Measurements from ENCODE around the gene GBF1.
"Not testable (repeated sequence)": the region's sequence is repeated elsewhere in the genome, so short reads cannot be mapped to it uniquely, and the experiment has no call there.

The GBF1 gene

GRCh38 chr10:102268375-102268888 lies 23.1 kb downstream of the GBF1 start:
- no peak for DNase-seq

GRCh38 chr10:102269017-102269416 lies 23.7 kb downstream of the GBF1 start:
- no peak for DNase-seq

DNA sequence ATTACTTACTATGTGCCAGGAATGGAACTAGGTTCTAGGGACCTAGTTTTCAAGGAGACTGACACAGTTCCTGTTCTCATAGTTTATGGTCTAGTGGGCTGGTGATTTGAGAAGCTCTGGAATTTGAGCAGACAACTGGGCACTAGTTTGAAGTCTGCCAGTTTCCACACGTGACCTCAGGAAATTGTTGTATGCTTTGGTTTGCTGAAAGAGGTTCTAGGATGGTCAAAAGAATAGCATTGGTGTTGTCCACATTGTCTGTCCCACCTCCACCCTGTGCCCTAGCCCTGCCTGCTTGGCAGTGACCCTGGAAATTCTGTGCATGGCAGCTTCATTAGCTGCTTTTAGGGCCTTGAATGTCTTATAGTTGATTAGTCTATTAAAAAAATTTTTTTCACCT lies 28.7 kb downstream of the GBF1 start:
- no peak for DNase-seq

GRCh38 chr10:102275343-102275742 lies 30.0 kb downstream of the GBF1 start:
- no peak for DNase-seq

- DNase-seq: no peak
Measured at GRCh38 chr10:102279104-102279503, 33.8 kb downstream of the GBF1 start.

GRCh38 chr10:102280397-102281101 lies 35.2 kb downstream of the GBF1 start:
- no peak for DNase-seq

GRCh38 chr10:102281102-102281487 lies 35.8 kb downstream of the GBF1 start:
- no peak for DNase-seq

DNA sequence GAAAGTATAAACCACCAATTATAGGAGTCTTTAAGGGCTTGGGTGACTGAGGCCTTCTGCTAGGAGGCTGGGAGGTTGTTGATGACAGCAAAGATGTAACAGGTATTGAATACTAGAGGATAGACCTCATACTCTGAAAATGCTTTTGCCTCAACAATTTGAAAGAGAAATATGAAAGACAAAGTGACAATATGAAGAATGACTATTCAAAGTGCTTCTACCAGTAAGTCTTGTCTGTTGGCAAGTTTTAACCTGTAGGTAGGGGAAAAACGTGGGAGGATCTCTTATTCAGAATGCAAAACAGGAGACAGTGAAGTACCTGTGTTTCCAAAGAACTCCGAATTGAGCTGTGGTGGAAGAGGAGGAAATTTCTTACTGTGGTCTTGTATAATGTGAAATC lies 38.2 kb downstream of the GBF1 start:
- DNase-seq: no peak

- no peak for DNase-seq
Measured at GRCh38 chr10:102283890-102284289, 38.6 kb downstream of the GBF1 start.

GRCh38 chr10:102284531-102284930 lies 39.2 kb downstream of the GBF1 start:
- DNase-seq: no peak

- no peak for DNase-seq
Measured at GRCh38 chr10:102285133-102285532, 39.8 kb downstream of the GBF1 start.

DNA sequence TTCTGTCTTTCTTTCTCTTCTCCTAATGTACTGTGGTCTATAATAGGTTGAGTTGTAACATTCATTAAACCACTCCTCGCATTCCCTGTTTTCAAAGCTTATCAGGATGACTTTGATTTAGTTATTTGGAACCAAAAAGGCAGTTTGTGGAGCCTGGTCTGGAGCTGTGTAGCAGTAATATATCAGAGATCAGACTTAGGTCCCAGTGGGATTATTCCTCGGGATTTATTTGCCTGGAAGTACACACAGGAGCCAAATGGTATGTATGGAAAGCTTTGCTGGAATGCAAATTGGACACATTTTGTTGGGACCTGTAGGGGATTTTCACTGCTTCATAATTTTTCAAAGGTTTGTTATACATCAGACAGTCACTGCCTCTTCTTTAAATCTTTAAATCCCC lies 40.9 kb downstream of the GBF1 start:
- DNase-seq: no peak

DNA sequence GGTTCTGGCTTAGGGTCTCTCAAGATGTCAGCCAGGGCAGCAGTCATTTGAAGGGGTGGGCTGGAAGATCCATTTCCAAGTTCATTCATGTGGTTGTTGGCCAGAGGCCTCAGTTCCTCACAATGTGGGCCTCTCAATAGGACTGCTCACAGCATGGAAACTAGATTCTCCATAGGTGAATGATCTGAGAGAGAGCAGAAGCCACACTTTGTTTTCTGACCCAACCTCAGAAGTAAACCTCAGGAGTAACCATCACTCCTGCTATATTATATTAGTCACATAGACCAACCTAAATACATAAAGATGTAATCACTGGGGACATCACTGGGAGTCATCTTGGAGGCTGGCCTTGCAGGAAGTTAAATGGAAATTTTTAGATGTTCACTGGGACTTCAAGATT lies 42.2 kb downstream of the GBF1 start:
- no peak for DNase-seq

- DNase-seq: no peak
Measured at GRCh38 chr10:102287991-102288390, 42.7 kb downstream of the GBF1 start.

- no peak for DNase-seq
Measured at GRCh38 chr10:102289356-102289755, 44.0 kb downstream of the GBF1 start.

- no peak for DNase-seq
Measured at GRCh38 chr10:102289840-102290239, 44.5 kb downstream of the GBF1 start.

DNA sequence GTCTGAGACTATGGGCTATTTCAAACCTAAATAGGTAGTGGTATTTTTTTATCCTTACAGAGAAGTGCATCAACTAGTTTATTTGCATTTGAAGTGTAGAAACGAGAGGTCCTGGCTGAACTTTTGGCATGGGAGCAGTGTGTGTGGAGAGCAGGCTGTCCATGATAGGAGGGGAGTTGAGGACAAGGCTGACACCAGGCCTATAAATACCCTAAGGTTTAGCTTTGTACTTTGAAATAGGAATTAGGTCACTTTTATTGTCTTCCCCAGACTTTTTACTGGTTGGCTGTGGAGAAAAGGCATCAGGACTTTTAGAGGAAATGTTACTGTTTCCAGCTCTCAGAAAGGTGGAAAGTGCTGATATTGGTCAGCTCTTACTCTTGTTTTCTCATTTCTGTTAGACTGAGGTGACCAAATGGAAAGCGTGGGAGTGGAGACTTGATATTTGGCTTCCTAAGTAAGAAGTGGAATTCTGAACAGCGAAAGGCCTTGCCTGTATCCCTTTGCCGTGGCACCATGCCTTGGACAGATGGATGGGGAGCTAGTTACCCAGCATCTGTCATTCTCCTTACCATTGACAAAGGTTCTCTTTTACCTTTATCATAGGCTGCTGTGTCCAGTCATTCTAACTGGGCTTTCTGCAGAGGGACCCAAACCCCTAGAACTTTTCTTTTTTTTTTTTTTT lies 46.0 kb downstream of the GBF1 start:
- no peak for DNase-seq

DNA sequence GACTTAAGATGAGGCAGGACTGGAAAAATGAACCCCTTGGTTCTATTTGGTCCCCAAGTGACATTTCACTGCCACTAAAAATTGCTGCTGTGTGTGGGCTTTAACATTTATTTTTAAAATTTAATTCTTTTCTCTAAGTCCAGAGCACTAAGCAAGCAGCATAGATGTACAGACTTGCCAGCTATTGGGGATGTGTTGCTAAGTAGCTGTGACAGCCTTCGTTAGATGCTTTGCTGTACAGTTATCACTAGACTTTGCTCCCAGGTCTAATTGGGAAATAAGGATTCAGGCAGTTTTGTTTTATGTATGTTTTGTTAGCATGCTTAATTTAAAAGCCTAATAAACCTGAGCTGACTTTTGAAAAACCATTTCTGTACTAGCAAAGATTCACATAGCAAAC lies 51.8 kb downstream of the GBF1 start:
- DNase-seq: no peak

DNA sequence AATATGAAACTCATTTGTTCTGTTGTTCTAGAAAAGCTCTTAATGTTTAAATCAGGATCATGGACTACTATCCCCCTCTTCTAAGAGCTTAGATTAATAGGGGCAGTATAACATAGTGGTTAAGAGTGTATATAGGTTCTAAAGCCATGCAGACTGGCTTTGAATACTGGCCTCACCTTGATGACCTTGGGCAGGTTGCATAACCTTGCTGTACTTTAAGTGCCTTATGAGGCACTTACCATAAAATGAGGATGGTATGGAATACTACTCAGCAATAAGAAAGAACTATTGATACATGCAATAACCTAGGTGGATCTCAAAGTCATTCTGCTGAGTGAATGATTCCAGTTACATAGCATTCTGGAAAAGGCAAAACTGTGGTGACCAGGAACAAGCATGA lies 53.6 kb downstream of the GBF1 start:
- DNase-seq: no peak

- no peak for DNase-seq
Measured at GRCh38 chr10:102299873-102300272, 54.5 kb downstream of the GBF1 start.

GRCh38 chr10:102300278-102300843 lies 55.0 kb downstream of the GBF1 start:
- DNase-seq: no peak

DNA sequence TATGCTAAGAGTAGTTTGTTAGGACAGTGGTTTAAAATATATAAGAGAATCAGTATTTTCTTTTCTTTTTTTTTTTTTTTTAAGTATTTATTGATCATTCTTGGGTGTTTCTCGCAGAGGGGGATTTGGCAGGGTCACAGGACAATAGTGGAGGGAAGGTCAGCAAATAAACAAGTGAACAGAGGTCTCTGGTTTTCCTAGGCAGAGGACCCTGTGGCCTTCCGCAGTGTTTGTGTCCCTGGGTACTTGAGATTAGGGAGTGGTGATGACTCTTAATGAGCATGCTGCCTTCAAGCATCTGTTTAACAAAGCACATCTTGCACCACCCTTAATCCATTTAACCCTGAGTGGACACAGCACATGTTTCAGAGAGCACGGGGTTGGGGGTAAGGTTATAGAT lies 55.6 kb downstream of the GBF1 start:
- DNase-seq: not testable (repeated sequence)

GRCh38 chr10:102301332-102301731 lies 56.0 kb downstream of the GBF1 start:
- not testable (repeated sequence) for DNase-seq

DNA sequence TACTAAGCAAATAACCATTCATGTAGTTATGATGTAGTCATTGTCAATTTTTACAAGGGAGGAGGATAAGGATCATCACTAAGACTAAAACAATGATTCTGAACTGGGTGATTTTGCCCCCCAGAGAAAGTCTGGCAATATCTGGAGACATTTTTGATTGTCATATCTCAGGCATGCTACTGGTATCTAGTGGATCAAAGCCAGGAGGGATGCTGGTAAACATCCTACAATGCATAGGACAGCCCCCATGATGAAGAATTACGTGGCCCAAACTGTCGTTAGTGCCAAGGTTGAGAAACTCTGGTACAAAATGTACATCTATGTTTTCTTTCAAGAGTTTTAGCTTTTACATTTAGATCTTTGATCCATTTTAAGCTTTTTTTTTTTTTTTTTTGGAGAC lies 57.3 kb downstream of the GBF1 start:
- no peak for DNase-seq

All from activated CD8-positive, alpha-beta memory T cell treated with anti-CD3 and anti-CD28 coated beads for 24 hours (primary cell).